NB4 (cell line): ENCODE measurements around the gene VAPB.
"Not testable (repeated sequence)": the region's sequence is repeated elsewhere in the genome, so short reads cannot be mapped to it uniquely, and the experiment has no call there.

Source experiments
- CTCF ChIP-seq: IDR thresholded peaks from one replicate; pipeline ENCODE4 v1.5.1; 2012; ENCODE audit warnings: low read depth, low read length
- MAX ChIP-seq: IDR thresholded peaks from 2 replicates; pipeline ENCODE4 v1.6.1; 2011; ENCODE audit warnings: low read depth, low read length
- POLR2A ChIP-seq: IDR thresholded peaks from 2 replicates; pipeline ENCODE4 v1.6.1; 2011; ENCODE audit warnings: mild to moderate bottlenecking; ENCODE audit not compliant: insufficient read length; ENCODE audit errors: extremely low read depth

GRCh38 chr20:58373296-58373695 is 15.7 kb upstream of the VAPB start:
- not testable (repeated sequence) for TF ChIP-seq POLR2A, CTCF, MAX
